ENCODE measurements around the gene ALOX15. TPM values are rescaled to one million over a fixed set of nuclear protein-coding genes. Genes with fewer than 3 reads are reported as not detected.

ALOX15 gene
- total RNA-seq, 1 donor from 2014 or later: not detected

- no peak overlapping the region for H3K27ac ChIP-seq
- DNase-seq (ENCODE audit: extremely low spot score in 2 of 2): no peak
- H3K27me3 ChIP-seq: no peaks in the 10 kb centered on the region
- H3K36me3 ChIP-seq: peaks cover 0 to 88% of the 10 kb centered on the region in 2 donors
- no peaks in the 10 kb centered on the region for H3K9me3 ChIP-seq
- no peak overlapping the region for H3K4me3 ChIP-seq
- no peak for TF ChIP-seq POLR2A (IDR thresholded peaks at IDR 0.05)
- H3K4me1 ChIP-seq: no peaks in the 10 kb centered on the region
- intact Hi-C loops (cut with DNase I): no loop called here
Observed at GRCh38 chr17:4678448-4679026, 37.1 kb upstream of the ALOX15 start.

GRCh38 chr17:4676791-4677190, 35.3 kb upstream of the ALOX15 start:
- H3K4me3 ChIP-seq: no peak overlapping the region
- H3K36me3 ChIP-seq: peaks cover 0 to 91% of the 10 kb centered on the region in 2 donors
- no peak overlapping the region for H3K27ac ChIP-seq
- H3K27me3 ChIP-seq: no peaks in the 10 kb centered on the region
- DNase-seq (ENCODE audit: extremely low spot score in 2 of 2): no peak
- no peak for TF ChIP-seq POLR2AphosphoS5 (IDR thresholded peaks at IDR 0.05; ENCODE audit: insufficient read depth in 1 of 2, low read depth in 1 of 2)
- no peaks in the 10 kb centered on the region for H3K9me3 ChIP-seq
- intact Hi-C loops (cut with DNase I): no loop called here
- H3K4me1 ChIP-seq: no peaks in the 10 kb centered on the region

- intact Hi-C loops (cut with DNase I): no loop called here
Observed at GRCh38 chr17:4675791-4676190, 34.3 kb upstream of the ALOX15 start.

GRCh38 chr17:4674685-4674998, 33.2 kb upstream of the ALOX15 start:
- Histone ChIP-seq H3K36me3 (peaks cover 0 to 78% of the 10 kb centered on the region in 2 donors), H3K27ac (no peak overlapping the region), H3K9me3 (no peaks in the 10 kb centered on the region), H3K4me3 (no peak overlapping the region), H3K4me1 (no peaks in the 10 kb centered on the region), H3K27me3 (no peaks in the 10 kb centered on the region)
- DNase-seq (ENCODE audit: extremely low spot score in 2 of 2): no peak
- TF ChIP-seq CTCF (IDR thresholded peaks at IDR 0.05): no peak
- no peak for TF ChIP-seq POLR2AphosphoS5 (IDR thresholded peaks at IDR 0.05; ENCODE audit: insufficient read depth in 1 of 2, low read depth in 1 of 2)
- intact Hi-C loops (cut with DNase I): no loop called here

More at GRCh38 chr17:4675791-4676190, 34.3 kb upstream of the ALOX15 start:
- Histone ChIP-seq H3K4me3 (no peak overlapping the region), H3K4me1 (no peaks in the 10 kb centered on the region), H3K36me3 (peaks cover 0 to 88% of the 10 kb centered on the region in 2 donors), H3K27me3 (no peaks in the 10 kb centered on the region), H3K27ac (no peak overlapping the region), H3K9me3 (no peaks in the 10 kb centered on the region)
- DNase-seq (ENCODE audit: extremely low spot score in 2 of 2): no peak
- TF ChIP-seq POLR2AphosphoS5 (IDR thresholded peaks at IDR 0.05; ENCODE audit: insufficient read depth in 1 of 2, low read depth in 1 of 2): no peak
- TF ChIP-seq POLR2A (IDR thresholded peaks at IDR 0.05): no peak
- TF ChIP-seq CTCF (IDR thresholded peaks at IDR 0.05): no peak

- H3K4me1 ChIP-seq: no peaks in the 10 kb centered on the region
- H3K27me3 ChIP-seq: no peaks in the 10 kb centered on the region
- no peak for DNase-seq (ENCODE audit: extremely low spot score in 2 of 2)
- no peaks in the 10 kb centered on the region for H3K9me3 ChIP-seq
- H3K4me3 ChIP-seq: no peak overlapping the region
- TF ChIP-seq POLR2AphosphoS5 (IDR thresholded peaks at IDR 0.05; ENCODE audit: insufficient read depth in 1 of 2, low read depth in 1 of 2): no peak
- TF ChIP-seq POLR2A (IDR thresholded peaks at IDR 0.05): no peak
- TF ChIP-seq CTCF (IDR thresholded peaks at IDR 0.05): no peak
- intact Hi-C loops (cut with DNase I): no loop called here
- H3K36me3 ChIP-seq: peaks cover 0 to 73% of the 10 kb centered on the region in 2 donors
- H3K27ac ChIP-seq: no peak overlapping the region
Observed at GRCh38 chr17:4673986-4674684, 32.7 kb upstream of the ALOX15 start.

- intact Hi-C loops (cut with DNase I): no loop called here
- H3K27me3 ChIP-seq: no peaks in the 10 kb centered on the region
- TF ChIP-seq POLR2A (IDR thresholded peaks at IDR 0.05) (no peak), CTCF (IDR thresholded peaks at IDR 0.05) (no peak), POLR2AphosphoS5 (IDR thresholded peaks at IDR 0.05; ENCODE audit: insufficient read depth in 1 of 2, low read depth in 1 of 2) (no peak)
- no peak for DNase-seq (ENCODE audit: extremely low spot score in 2 of 2)
- H3K36me3 ChIP-seq: peaks cover 0 to 69% of the 10 kb centered on the region in 2 donors
- no peak overlapping the region for H3K27ac ChIP-seq
- H3K4me1 ChIP-seq: no peaks in the 10 kb centered on the region
- no peak overlapping the region for H3K4me3 ChIP-seq
- no peaks in the 10 kb centered on the region for H3K9me3 ChIP-seq
Observed at GRCh38 chr17:4673169-4673568, 31.7 kb upstream of the ALOX15 start.

Measured in vagina (tissue), 2 donors.